Measurements from ENCODE around the gene BTBD9. TPM values are rescaled to one million over a fixed set of nuclear protein-coding genes. Genes with fewer than 3 reads are reported as not detected.

The BTBD9 gene
- total RNA-seq, 1 donor from 2014 or later = 47.9 TPM

DNA sequence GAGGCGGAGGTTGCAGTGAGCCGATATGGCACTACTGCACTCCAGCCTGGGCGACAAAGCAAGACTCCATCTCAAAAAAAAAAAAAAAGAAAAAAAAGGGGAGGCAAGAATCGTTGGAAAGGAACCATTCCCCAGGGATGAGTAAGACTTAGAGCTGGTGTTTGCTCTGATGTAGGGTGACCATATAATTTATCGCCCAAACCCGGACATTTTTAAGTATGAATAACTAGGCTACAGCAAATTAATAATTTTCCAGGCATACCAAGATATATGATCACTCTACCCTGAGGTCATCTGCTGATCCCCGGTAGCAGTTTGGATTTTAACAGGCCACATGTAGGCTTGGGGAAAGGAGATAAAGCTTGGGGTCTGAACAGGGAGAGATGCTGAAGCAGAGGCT lies 260.9 kb downstream of the BTBD9 start:
- no peak overlapping the region for H3K27ac ChIP-seq
- no peak for DNase-seq
- H3K4me3 ChIP-seq = no peak overlapping the region
- TF ChIP-seq, protein P1, sequence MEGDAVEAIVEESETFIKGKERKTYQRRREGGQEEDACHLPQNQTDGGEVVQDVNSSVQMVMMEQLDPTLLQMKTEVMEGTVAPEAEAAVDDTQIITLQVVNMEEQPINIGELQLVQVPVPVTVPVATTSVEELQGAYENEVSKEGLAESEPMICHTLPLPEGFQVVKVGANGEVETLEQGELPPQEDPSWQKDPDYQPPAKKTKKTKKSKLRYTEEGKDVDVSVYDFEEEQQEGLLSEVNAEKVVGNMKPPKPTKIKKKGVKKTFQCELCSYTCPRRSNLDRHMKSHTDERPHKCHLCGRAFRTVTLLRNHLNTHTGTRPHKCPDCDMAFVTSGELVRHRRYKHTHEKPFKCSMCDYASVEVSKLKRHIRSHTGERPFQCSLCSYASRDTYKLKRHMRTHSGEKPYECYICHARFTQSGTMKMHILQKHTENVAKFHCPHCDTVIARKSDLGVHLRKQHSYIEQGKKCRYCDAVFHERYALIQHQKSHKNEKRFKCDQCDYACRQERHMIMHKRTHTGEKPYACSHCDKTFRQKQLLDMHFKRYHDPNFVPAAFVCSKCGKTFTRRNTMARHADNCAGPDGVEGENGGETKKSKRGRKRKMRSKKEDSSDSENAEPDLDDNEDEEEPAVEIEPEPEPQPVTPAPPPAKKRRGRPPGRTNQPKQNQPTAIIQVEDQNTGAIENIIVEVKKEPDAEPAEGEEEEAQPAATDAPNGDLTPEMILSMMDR (IDR thresholded peaks at IDR 0.05) = no peak
- no peak for ATAC-seq
- intact Hi-C loops (cut with DNase I) = no loop called here
- no peaks in the 10 kb centered on the region for H3K4me1 ChIP-seq
- H3K36me3 ChIP-seq = no peaks in the 10 kb centered on the region
- H3K27me3 ChIP-seq = no peaks in the 10 kb centered on the region
- no peaks in the 10 kb centered on the region for H3K9me3 ChIP-seq

DNA sequence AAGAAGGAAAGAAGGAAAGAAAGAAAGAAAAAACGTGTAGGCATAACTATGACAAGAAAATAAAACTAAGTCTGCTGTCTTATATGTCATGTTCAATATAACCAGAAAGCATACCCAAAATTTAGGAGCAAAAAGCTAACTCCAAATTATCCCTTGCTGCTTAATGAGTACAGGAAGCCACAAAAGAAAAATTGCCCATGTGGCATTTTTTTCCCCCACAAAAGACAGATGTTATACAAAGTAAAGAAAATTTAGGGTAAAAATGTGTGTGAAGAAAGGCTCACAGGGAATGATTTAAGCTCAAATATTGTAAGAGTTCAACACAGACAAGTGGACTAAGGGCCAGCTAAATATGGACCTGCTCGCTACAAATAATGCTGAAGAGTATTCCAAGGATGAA lies 263.8 kb downstream of the BTBD9 start:
- intact Hi-C loops (cut with DNase I) = no loop called here
- Histone ChIP-seq H3K36me3 (no peaks in the 10 kb centered on the region), H3K27me3 (no peaks in the 10 kb centered on the region), H3K4me1 (no peaks in the 10 kb centered on the region), H3K4me3 (no peak overlapping the region), H3K9me3 (no peaks in the 10 kb centered on the region), H3K27ac (no peak overlapping the region)
- ATAC-seq = no peak
- TF ChIP-seq, protein P1 (IDR thresholded peaks at IDR 0.05) = no peak
- DNase-seq = no peak

DNA sequence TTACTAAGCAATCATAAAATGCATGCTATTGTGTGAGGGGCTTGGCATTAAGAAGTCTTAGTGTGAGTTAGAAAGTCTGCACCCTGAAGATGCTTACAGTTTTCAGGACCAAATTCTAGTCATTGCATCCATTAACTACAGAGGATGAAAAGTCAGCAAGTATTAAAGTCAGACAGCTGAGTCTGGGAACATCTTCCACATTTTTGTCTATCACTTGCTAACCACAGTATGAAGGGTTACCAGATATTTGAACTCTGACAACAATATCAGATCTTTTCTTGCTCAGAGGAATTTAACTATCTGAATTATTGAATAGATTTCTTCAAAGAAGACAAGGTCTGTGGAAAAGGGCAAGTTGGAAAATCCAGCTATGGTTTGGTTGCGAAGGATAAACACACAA lies 264.4 kb downstream of the BTBD9 start:
- DNase-seq = no peak
- intact Hi-C loops (cut with DNase I) = no loop called here
- no peaks in the 10 kb centered on the region for H3K4me1 ChIP-seq
- no peaks in the 10 kb centered on the region for H3K36me3 ChIP-seq
- H3K27me3 ChIP-seq = no peaks in the 10 kb centered on the region
- no peaks in the 10 kb centered on the region for H3K9me3 ChIP-seq
- no peak overlapping the region for H3K27ac ChIP-seq
- no peak for ATAC-seq
- TF ChIP-seq, protein P1 (IDR thresholded peaks at IDR 0.05) = no peak
- no peak overlapping the region for H3K4me3 ChIP-seq

DNA sequence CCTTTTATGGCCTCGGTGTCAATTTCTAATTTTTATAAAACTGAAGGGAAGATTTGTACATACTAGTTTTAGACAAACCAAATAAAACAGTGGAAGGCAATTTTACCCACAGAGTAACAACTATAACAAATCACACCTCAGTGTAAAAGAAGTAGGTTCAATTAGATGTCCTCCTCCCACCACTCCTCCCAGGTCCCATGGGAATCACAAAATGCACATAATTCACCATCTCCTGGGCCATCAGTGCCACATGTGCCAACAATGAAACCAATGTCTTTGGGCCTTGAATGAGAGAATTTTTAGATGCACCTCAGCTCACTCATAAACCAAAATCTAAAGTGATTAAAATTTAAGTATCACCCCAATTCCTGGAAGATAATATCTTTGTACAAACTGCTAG lies 267.8 kb downstream of the BTBD9 start:
- H3K27me3 ChIP-seq = no peaks in the 10 kb centered on the region
- no peaks in the 10 kb centered on the region for H3K9me3 ChIP-seq
- ATAC-seq = no peak
- H3K4me1 ChIP-seq = no peaks in the 10 kb centered on the region
- TF ChIP-seq, protein P1 (IDR thresholded peaks at IDR 0.05) = no peak
- DNase-seq = no peak
- intact Hi-C loops (cut with DNase I) = no loop called here
- H3K36me3 ChIP-seq = no peaks in the 10 kb centered on the region
- no peak overlapping the region for H3K27ac ChIP-seq
- H3K4me3 ChIP-seq = no peak overlapping the region

DNA sequence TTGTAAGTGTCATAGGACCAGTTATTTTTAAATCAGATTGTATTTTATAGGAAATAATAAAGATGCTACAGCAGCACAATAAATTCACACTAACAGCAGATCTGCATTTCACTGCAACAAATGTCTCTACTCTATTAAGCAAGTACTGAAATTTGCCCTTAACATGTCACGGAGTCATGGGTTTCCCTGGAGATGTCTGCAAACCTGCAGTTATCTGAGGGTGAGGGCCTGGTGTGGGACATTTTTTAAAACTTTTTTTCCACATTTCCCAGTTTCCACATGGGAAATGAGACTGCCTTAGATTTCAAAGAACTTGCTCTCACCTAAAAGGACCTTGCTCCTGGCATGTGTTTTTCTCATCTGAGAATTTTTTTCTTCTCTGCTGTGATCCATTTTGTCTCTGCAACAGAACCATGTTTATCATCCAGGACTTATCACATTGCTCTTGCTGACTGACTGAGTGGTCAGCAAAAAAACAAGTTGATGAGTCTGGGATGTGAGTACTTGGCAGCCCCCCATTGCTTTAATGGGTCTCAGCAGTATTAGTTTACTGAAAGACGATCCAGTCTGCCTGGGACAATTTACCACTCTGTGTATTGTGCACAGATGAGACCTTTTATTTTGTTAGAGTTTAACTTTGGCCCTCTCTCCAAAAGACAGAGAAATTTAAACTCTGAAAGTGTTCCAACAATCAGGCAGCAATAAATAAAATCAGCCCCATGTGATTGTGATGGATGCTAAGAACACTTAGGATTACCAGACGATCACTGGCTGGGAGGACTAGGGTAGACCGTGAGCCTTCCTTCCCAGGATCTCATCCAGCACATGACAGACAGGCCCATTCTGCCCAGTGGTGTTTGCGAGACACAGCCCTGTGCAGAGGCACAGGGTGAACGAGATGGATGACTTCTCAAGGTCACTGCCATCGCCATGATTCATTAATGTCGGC lies 268.8 kb downstream of the BTBD9 start:
- intact Hi-C loops (cut with DNase I) = no loop called here
- no peak for ATAC-seq
- DNase-seq = no peak

More for the DNA sequence above, 268.8 kb downstream of the BTBD9 start:
- no peaks in the 10 kb centered on the region for H3K27me3 ChIP-seq
- H3K27ac ChIP-seq = no peak overlapping the region
- H3K9me3 ChIP-seq = no peaks in the 10 kb centered on the region
- no peaks in the 10 kb centered on the region for H3K4me1 ChIP-seq
- H3K4me3 ChIP-seq = no peak overlapping the region
- TF ChIP-seq, protein P1 (IDR thresholded peaks at IDR 0.05) = no peak
- no peaks in the 10 kb centered on the region for H3K36me3 ChIP-seq

All from upper lobe of right lung (tissue), 1 donor.